ENCODE results near the gene TRIM43B. TPM values are rescaled to one million over a fixed set of nuclear protein-coding genes. Genes with fewer than 3 reads are reported as not detected.
"Not testable (repeated sequence)": the region's sequence is repeated elsewhere in the genome, so short reads cannot be mapped to it uniquely, and the experiment has no call there.

TRIM43B gene
- total RNA-seq, 1 donor from 2014 or later, result not detected

- Histone ChIP-seq H3K36me3 (no peaks in the 10 kb centered on the region), H3K27me3 (ENCODE audit: low read depth) (no peaks in the 10 kb centered on the region), H3K9me3 (no peaks in the 10 kb centered on the region), H3K4me1 (peaks cover 5% of the 10 kb centered on the region), H3K4me3 (no peak overlapping the region), H3K27ac (no peak overlapping the region)
- TF ChIP-seq, protein P1, sequence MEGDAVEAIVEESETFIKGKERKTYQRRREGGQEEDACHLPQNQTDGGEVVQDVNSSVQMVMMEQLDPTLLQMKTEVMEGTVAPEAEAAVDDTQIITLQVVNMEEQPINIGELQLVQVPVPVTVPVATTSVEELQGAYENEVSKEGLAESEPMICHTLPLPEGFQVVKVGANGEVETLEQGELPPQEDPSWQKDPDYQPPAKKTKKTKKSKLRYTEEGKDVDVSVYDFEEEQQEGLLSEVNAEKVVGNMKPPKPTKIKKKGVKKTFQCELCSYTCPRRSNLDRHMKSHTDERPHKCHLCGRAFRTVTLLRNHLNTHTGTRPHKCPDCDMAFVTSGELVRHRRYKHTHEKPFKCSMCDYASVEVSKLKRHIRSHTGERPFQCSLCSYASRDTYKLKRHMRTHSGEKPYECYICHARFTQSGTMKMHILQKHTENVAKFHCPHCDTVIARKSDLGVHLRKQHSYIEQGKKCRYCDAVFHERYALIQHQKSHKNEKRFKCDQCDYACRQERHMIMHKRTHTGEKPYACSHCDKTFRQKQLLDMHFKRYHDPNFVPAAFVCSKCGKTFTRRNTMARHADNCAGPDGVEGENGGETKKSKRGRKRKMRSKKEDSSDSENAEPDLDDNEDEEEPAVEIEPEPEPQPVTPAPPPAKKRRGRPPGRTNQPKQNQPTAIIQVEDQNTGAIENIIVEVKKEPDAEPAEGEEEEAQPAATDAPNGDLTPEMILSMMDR (IDR thresholded peaks at IDR 0.05), result no peak
- intact Hi-C loops (cut with DNase I), result no loop called here
- no peak for DNase-seq
- ATAC-seq, result no peak
Measured at GRCh38 chr2:95524195-95524594, 39.6 kb upstream of the TRIM43B start.

DNA sequence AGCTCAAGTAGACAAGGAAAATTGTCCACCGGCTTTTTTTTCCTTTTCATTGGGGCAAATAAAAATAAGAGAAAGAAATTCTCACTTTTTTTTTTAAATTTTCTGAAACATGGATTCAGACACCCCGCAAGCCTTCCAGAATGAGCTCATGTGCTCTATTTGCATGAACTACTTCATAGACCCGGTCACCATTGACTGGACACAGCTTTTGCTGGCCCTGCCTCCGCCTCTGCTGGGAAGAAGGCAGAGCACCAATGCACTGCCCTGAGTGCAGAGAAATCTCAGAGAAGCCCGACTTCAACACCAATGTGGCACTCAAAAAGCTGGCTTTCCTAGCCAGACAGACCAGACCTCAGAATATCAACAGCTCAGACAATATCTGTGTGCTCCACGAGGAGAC is 30.2 kb upstream of the TRIM43B start:
- no peak overlapping the region for H3K27ac ChIP-seq

DNA sequence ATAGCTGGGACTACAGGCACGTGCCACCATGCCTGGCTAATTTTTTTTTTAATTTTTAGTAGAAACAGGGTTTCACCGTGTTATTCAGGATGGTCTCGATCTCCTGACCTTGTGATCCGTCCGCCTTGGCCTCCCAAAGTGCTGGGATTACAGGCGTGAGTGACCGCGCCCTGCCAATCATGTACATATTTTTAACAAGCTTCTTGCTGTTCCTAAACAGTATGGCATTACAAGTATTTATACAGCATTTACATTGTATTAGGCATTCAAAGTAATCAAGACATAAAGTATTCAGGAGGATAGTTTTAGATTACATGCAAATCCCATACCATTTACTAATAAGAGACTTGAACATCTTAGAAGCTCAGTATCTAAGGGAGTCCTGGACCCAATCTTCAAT is 29.7 kb upstream of the TRIM43B start:
- H3K4me3 ChIP-seq; H3K4me1 ChIP-seq; ATAC-seq; H3K27ac ChIP-seq; H3K9me3 ChIP-seq; DNase-seq; H3K27me3 ChIP-seq (ENCODE audit: low read depth); H3K36me3 ChIP-seq; intact Hi-C loops (cut with DNase I): not testable (repeated sequence)

More for the DNA sequence above, 30.2 kb upstream of the TRIM43B start:
- Histone ChIP-seq H3K27me3 (ENCODE audit: low read depth) (no peaks in the 10 kb centered on the region), H3K9me3 (no peaks in the 10 kb centered on the region), H3K36me3 (no peaks in the 10 kb centered on the region), H3K4me3 (no peak overlapping the region), H3K4me1 (no peaks in the 10 kb centered on the region)
- ATAC-seq (no peak), DNase-seq (no peak)
- TF ChIP-seq, protein P1 (IDR thresholded peaks at IDR 0.05), result no peak
- intact Hi-C loops (cut with DNase I), result no loop called here

- intact Hi-C loops (cut with DNase I), result no loop called here
- H3K4me3 ChIP-seq, result no peak overlapping the region
Measured at GRCh38 chr2:95509408-95509807, 24.9 kb upstream of the TRIM43B start.

DNA sequence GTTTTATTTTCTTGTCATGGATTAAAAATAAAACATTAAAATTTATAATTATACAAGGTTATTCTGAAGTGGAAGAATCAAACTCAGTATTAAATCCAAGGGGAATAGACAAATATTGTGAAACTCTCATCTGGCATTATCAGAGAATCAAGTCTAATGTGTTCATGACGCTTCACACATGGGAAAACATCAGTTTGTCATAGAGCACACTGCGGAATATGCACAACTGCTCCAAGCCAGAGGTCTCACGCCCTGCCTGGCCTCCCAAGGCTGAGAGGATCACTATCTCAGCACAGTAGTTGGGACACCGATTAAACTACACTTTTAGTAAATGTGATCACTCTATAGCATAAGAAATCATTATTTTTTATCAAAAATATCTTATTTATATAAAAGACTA is 20.7 kb upstream of the TRIM43B start:
- Histone ChIP-seq H3K27ac (no peak overlapping the region), H3K9me3 (no peaks in the 10 kb centered on the region), H3K4me3 (no peak overlapping the region), H3K27me3 (ENCODE audit: low read depth) (no peaks in the 10 kb centered on the region), H3K36me3 (no peaks in the 10 kb centered on the region), H3K4me1 (no peaks in the 10 kb centered on the region)
- DNase-seq (no peak), ATAC-seq (no peak)
- TF ChIP-seq, protein P1 (IDR thresholded peaks at IDR 0.05), result no peak
- intact Hi-C loops (cut with DNase I), result no loop called here

More at GRCh38 chr2:95509408-95509807, 24.9 kb upstream of the TRIM43B start:
- Histone ChIP-seq H3K36me3 (no peaks in the 10 kb centered on the region), H3K4me1 (no peaks in the 10 kb centered on the region), H3K9me3 (no peaks in the 10 kb centered on the region), H3K27ac (no peak overlapping the region), H3K27me3 (ENCODE audit: low read depth) (no peaks in the 10 kb centered on the region)
- TF ChIP-seq, protein P1 (IDR thresholded peaks at IDR 0.05), result no peak
- ATAC-seq, result no peak
- no peak for DNase-seq

DNA sequence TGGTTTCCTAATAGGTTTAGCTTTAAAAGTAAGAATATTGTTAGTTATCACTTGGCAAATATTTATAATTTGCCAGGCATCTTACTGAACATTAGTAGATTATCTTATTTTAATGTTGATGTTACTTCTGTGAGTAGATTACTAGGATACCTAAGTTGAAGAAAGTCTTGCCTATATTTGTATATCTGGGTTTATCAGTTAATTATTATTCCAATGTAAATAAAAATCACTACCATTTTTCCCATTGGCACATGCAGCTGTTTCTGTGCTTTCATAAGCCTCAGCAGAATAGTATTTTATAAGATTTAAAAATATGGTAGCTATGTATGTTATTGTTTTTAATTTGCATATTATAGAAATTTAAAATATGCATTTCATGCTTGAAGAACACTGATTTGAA is 16.3 kb upstream of the TRIM43B start:
- DNase-seq (no peak), ATAC-seq (no peak)
- Histone ChIP-seq H3K27ac (no peak overlapping the region), H3K4me3 (no peak overlapping the region), H3K9me3 (no peaks in the 10 kb centered on the region), H3K36me3 (no peaks in the 10 kb centered on the region), H3K4me1 (no peaks in the 10 kb centered on the region), H3K27me3 (ENCODE audit: low read depth) (no peaks in the 10 kb centered on the region)
- TF ChIP-seq, protein P1 (IDR thresholded peaks at IDR 0.05), result no peak
- intact Hi-C loops (cut with DNase I), result no loop called here

DNA sequence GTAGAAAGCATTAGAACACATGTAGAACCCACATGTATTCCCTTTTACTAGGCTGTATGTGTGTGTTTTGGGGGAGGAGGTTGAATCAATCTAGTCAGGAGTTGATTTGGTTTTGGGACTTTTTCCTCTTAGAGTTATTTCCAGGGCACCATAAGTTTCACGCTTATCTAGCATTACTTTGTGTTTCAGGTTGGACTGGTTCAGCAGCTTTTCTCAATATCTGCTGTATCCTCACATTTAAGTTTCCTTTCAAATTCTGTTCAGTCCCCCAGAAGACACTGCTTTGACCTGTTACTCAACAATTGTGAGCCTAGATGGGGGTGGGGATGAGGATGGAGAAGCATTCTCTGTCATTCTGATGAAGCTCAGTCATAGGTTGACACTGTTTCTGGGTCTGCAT is 7.5 kb upstream of the TRIM43B start:
- H3K9me3 ChIP-seq; H3K27ac ChIP-seq; H3K36me3 ChIP-seq; ATAC-seq; H3K27me3 ChIP-seq (ENCODE audit: low read depth); DNase-seq; H3K4me1 ChIP-seq; intact Hi-C loops (cut with DNase I); H3K4me3 ChIP-seq: not testable (repeated sequence)

- H3K4me1 ChIP-seq; DNase-seq; H3K36me3 ChIP-seq; ATAC-seq; H3K9me3 ChIP-seq; intact Hi-C loops (cut with DNase I); H3K27ac ChIP-seq; H3K4me3 ChIP-seq; H3K27me3 ChIP-seq (ENCODE audit: low read depth): not testable (repeated sequence)
Measured at GRCh38 chr2:95475025-95475424, 9.5 kb downstream of the TRIM43B start.

GRCh38 chr2:95467984-95468383 is 16.6 kb downstream of the TRIM43B start:
- H3K9me3 ChIP-seq; ATAC-seq; H3K36me3 ChIP-seq; intact Hi-C loops (cut with DNase I); H3K27ac ChIP-seq; H3K27me3 ChIP-seq (ENCODE audit: low read depth); H3K4me3 ChIP-seq; H3K4me1 ChIP-seq; DNase-seq: not testable (repeated sequence)

Data from lower lobe of right lung (tissue), 2 donors.